Pancreas (tissue), 10 donors: ENCODE results near the gene KRT77. TPM values are rescaled to one million over a fixed set of nuclear protein-coding genes. Genes with fewer than 3 reads are reported as not detected.

Experiments
- ATAC-seq, 4 donors: fragments of 200-7000 bp; cut with Tn5 transposase; one replicate each; pipeline versions ENCODE4 v1.8.0 to v1.9.1; 2020; ENCODE audit warnings: mild to moderate bottlenecking in 4 of 4, moderate library complexity in 4 of 4
- DNase-seq, 6 donors: peaks; one replicate each; pipeline ENCODE4 v3.0.0-alpha.2; 2020
- FAIRE-seq: peaks from 2 replicates; lab custom pipeline; 2012; peaks lifted over from hg19 to GRCh38; lab: Jason Lieb, UNC
- H3K27ac ChIP-seq, 4 donors: fragments of 200-600 bp; sonication (generic); 1 replicate in 3 of 4; 2 replicates in 1 of 4; pipeline versions ENCODE4 v1.5.0 to v1.8.0; 2020
- H3K27me3 ChIP-seq, 4 donors: fragments of 200-600 bp; one replicate each; pipeline ENCODE4 v1.8.0; 2021
- H3K36me3 ChIP-seq, 3 donors: fragments of 200-600 bp; sonication (generic) in 1 of 3; one replicate each; pipeline versions ENCODE4 v1.5.0 to v1.8.0; 2020 to 2021
- H3K4me1 ChIP-seq, 3 donors: fragments of 200-600 bp; one replicate each; pipeline ENCODE4 v1.8.0; 2021
- H3K4me3 ChIP-seq, 4 donors: fragments of 200-600 bp; sonication (generic) in 2 of 4; one replicate each; pipeline versions ENCODE4 v1.5.0 to v1.8.0; 2020 to 2021
- H3K9me3 ChIP-seq, 4 donors: fragments of 200-600 bp; one replicate each; pipeline ENCODE4 v1.8.0; 2021
- WGBS, 2 donors: extraction: QIAGEN DNeasy Blood & Tissue Kit; methylation state at CpG; one replicate each; pipeline ENCODE4 v1.1.7; 2013; 5-methylcytosine and 5-hydroxymethylcytosine counted together
- intact Hi-C, 3 donors: fragments of 100-400 bp; cut with DNase I; formaldehyde crosslinking; loops; one replicate each; pipeline versions ENCODE4 v1.11.1 to v1.14.2; 2022
- polyA plus RNA-seq, 2 donors: library from polyadenylated mRNA; stranded (reverse); fragments of 200-250 nt; gene quantifications; one replicate each; pipeline ENCODE4 v1.2.3, GENCODE V29; 2013
- total RNA-seq, 6 donors: library from RNA; stranded (reverse); fragmentation: NEBNext Ultra II Directional in 4 of 6; extraction: Animal tissue kit (Norgen Biotek cat#: 25700) in 4 of 6; gene quantifications; one replicate each; pipeline versions ENCODE4 v1.2.1 to v1.2.4, GENCODE V29; 2021 to 2023
- TF ChIP-seq, protein P1 (sequence below), 4 donors: fragments of 200-600 bp; sonication (generic) in 3 of 4; IDR thresholded peaks; one replicate each; pipeline versions ENCODE4 v1.5.0 to v1.8.0; 2021; ENCODE audit warnings: antibody characterized with exemption in 4 of 4
- donor health status: healthy with polysubstance abuse.
- donor health status: DM: no; HTN: no; CAD: no; lungs with moderate emphysema.
- donor health status: DM: no; HTN: no; CAD: no.
- donor health status: control.
- donor health status: control.
- donor health status: Bipolar disorder and iron deficiency.
- donor health status: DM: yes; HTN: yes; CAD: no.
- donor health status: DM: no; HTN: no; CAD: no.
- donor health status: DM: no; HTN: no; CAD: no.
- donor health status: DM: yes; HTN: yes; CAD: no.

Gene KRT77
- total and polyA plus RNA-seq, 8 donors = 0.07 TPM; not detected in 7

DNA sequence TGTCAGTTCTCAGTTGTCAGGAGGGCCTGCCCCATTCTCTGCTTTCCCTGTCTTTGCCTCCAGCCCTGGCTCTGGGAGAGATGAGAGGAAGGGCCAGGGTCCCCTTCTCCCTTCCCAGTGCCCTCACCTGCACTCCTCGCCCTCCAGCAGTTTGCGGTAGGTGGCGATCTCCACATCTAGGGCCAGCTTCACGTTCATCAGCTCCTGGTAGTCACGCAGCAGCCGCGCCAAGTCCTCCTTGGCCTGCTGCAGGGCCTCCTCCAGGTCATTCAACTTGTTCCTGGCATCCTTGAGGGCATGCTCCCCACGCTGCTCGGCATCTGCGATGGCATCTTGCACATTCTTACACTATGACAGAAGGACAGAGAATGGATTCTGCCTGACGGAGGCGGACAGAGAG is 56.7 kb downstream of the KRT77 start:
- Histone ChIP-seq H3K27me3 (no peaks in the 10 kb centered on the region), H3K27ac (no peak overlapping the region), H3K4me1 (no peaks in the 10 kb centered on the region), H3K36me3 (no peaks in the 10 kb centered on the region), H3K4me3 (no peak overlapping the region), H3K9me3 (no peaks in the 10 kb centered on the region)
- no peak for DNase-seq
- WGBS, 2 donors = 76 to 82% methylated on average over 12 of the region's 12 CpGs
- no peak for ATAC-seq
- intact Hi-C loops = no loop called here
- TF ChIP-seq, protein P1, sequence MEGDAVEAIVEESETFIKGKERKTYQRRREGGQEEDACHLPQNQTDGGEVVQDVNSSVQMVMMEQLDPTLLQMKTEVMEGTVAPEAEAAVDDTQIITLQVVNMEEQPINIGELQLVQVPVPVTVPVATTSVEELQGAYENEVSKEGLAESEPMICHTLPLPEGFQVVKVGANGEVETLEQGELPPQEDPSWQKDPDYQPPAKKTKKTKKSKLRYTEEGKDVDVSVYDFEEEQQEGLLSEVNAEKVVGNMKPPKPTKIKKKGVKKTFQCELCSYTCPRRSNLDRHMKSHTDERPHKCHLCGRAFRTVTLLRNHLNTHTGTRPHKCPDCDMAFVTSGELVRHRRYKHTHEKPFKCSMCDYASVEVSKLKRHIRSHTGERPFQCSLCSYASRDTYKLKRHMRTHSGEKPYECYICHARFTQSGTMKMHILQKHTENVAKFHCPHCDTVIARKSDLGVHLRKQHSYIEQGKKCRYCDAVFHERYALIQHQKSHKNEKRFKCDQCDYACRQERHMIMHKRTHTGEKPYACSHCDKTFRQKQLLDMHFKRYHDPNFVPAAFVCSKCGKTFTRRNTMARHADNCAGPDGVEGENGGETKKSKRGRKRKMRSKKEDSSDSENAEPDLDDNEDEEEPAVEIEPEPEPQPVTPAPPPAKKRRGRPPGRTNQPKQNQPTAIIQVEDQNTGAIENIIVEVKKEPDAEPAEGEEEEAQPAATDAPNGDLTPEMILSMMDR (IDR thresholded peaks at IDR 0.05) = no peak
- FAIRE-seq = no peak

DNA sequence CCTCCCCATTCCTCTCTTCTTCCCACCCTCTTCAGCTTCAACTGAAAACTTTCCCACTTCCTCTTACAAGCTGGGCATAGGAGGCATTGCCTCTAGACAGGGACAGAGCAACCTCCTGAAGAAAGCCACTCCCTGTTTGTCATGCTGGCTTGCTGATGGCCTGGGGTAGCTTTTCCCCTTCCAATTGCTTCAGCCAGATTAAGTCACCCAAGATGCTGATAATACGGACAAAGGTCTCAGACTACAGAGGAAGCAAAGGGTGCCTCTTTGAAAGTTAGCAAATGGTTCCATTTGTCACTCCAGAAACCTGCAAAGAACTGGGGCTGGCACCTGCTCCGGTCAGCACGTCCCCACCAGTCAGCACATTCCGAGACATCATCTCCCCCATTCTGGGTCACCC is 57.3 kb downstream of the KRT77 start:
- intact Hi-C loops = no loop called here
- DNase-seq (no peak), ATAC-seq (no peak), FAIRE-seq (no peak)
- Histone ChIP-seq H3K9me3 (no peaks in the 10 kb centered on the region), H3K4me3 (no peak overlapping the region), H3K36me3 (no peaks in the 10 kb centered on the region), H3K27me3 (no peaks in the 10 kb centered on the region), H3K27ac (no peak overlapping the region), H3K4me1 (no peaks in the 10 kb centered on the region)
- TF ChIP-seq, protein P1 (IDR thresholded peaks at IDR 0.05) = no peak
- WGBS, 2 donors = 54 to 56% methylated on average over 4 of the region's 4 CpGs

DNA sequence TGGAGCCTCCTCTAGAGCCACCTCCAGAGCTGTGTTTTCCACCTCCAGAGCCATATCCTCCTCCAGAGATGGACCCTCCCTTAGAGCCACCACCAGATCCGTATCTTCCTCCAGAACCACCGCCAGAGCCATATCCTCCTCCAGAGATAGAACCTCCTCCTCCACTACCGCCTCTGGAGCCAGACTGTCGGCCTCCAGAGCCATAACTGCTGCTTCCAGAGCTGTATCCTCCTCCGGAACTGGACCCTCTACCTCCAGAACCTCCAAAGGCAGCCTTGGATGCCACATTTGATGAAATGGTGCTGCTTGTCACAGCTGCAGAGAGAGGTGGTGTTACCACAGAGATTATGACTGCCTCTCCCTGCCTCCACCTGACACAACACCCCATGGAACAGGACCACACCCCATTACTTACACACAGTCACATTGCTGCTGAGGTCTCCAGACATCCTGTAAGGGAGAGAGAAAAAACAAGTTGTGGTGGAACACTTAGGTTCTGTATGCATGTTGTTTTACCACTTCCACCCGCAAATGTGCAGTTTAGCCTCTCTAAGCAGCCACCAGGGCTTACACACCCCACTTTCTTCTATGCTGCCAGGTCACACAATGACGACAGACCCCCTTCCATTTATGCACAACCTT is 58.1 kb downstream of the KRT77 start:
- FAIRE-seq (no peak), ATAC-seq (no peak), DNase-seq (no peak)
- H3K27me3 ChIP-seq = no peaks in the 10 kb centered on the region
- no peaks in the 10 kb centered on the region for H3K9me3 ChIP-seq
- intact Hi-C loops = no loop called here
- no peaks in the 10 kb centered on the region for H3K36me3 ChIP-seq
- H3K27ac ChIP-seq = no peak overlapping the region
- no peaks in the 10 kb centered on the region for H3K4me1 ChIP-seq
- H3K4me3 ChIP-seq = no peak overlapping the region
- TF ChIP-seq, protein P1 (IDR thresholded peaks at IDR 0.05) = no peak
- WGBS, 2 donors = 62 to 73% methylated on average over 7 of the region's 7 CpGs

DNA sequence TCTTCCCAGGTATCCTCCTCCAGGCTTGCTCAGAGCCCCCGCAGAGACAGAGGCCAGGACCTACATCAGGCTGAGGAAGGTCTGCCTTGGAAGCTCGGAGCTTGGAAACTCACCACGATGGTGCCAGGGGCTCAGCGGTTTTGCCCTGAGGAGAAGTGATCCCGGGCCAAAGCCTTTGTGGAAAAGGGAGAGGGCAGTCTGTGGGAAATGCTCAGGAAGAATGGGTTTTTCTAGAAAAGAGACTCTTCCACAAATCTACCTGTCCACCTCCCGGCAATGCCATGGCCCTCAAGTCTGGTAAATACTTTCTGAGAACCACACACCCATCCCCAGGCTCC is 59.3 kb downstream of the KRT77 start:
- ATAC-seq (no peak), DNase-seq (no peak), FAIRE-seq (no peak)
- whole genome bisulfite sequencing, 2 donors = 64 to 74% methylated on average over 6 of the region's 6 CpGs
- intact Hi-C loops = no loop called here
- H3K4me1 ChIP-seq = no peaks in the 10 kb centered on the region
- H3K36me3 ChIP-seq = no peaks in the 10 kb centered on the region
- TF ChIP-seq, protein P1 (IDR thresholded peaks at IDR 0.05) = no peak
- no peak overlapping the region for H3K4me3 ChIP-seq
- no peak overlapping the region for H3K27ac ChIP-seq
- no peaks in the 10 kb centered on the region for H3K27me3 ChIP-seq
- no peaks in the 10 kb centered on the region for H3K9me3 ChIP-seq

DNA sequence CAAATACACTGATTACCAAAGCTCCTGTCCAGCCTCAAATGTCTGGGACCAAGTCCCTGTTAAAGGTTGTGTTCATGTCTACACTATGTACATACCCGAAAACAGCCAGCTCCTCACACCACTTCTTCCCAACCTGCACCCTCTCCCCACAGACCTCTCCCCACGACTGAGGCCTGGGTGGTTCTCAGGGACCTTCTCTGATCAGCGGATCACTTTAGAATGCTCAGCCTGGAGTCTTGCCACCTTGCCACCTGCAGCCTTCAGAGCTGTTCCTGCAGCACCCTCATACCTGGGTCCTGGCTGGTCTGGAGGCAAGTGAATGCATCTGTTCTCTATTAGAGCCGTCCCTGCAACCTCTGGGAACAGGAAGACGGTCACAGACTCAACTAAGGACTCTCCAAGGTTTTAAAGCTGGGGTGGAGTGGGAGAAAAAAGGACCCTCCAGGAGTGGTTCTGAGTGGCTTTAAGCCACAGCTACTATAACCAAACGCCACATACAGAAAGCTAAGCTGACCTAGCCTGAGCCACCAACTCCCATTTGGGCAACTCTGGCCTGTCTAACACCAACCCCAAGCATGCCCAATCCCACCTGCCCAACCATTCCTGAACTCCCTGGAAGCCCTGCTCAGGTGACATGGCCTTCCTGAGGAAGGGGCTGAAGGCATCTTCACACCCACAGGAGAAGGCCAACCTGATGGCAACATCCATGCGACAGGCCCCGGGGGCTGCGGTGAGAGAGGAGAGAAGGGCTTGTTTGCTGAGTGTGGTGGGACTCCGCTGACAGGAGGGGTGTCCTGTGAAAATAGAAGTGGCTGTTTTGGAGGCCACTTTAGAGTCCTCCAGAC is 59.9 kb downstream of the KRT77 start:
- TF ChIP-seq, protein P1 (IDR thresholded peaks at IDR 0.05) = no peak
- no peaks in the 10 kb centered on the region for H3K27me3 ChIP-seq
- intact Hi-C loops = no loop called here
- WGBS, 2 donors = 74 to 77% methylated on average over 10 of the region's 10 CpGs
- H3K27ac ChIP-seq = no peak overlapping the region
- H3K4me1 ChIP-seq = no peaks in the 10 kb centered on the region
- no peaks in the 10 kb centered on the region for H3K36me3 ChIP-seq
- FAIRE-seq (no peak), ATAC-seq (no peak), DNase-seq (no peak)
- H3K4me3 ChIP-seq = no peak overlapping the region
- H3K9me3 ChIP-seq = no peaks in the 10 kb centered on the region
